Measurements from ENCODE around the gene FAM184B.
"Not testable (repeated sequence)": the region's sequence is repeated elsewhere in the genome, so short reads cannot be mapped to it uniquely, and the experiment has no call there.

The FAM184B gene

GRCh38 chr4:17682222-17682566 lies 99.2 kb downstream of the FAM184B start:
- no peak for DNase-seq (ENCODE audit: low read depth, low spot score)

- no peak for DNase-seq (ENCODE audit: low read depth, low spot score)
Measured at GRCh38 chr4:17681281-17682221, 99.9 kb downstream of the FAM184B start.

GRCh38 chr4:17680559-17681280 lies 100.7 kb downstream of the FAM184B start:
- DNase-seq (ENCODE audit: low read depth, low spot score): no peak

- no peak for DNase-seq (ENCODE audit: low read depth, low spot score)
Measured at GRCh38 chr4:17670423-17670822, 111.0 kb downstream of the FAM184B start.

GRCh38 chr4:17667653-17668201 lies 113.7 kb downstream of the FAM184B start:
- DNase-seq (ENCODE audit: low read depth, low spot score): no peak

- DNase-seq (ENCODE audit: low read depth, low spot score): no peak
Measured at GRCh38 chr4:17667253-17667652, 114.2 kb downstream of the FAM184B start.

GRCh38 chr4:17665852-17666251 lies 115.6 kb downstream of the FAM184B start:
- DNase-seq (ENCODE audit: low read depth, low spot score): no peak

GRCh38 chr4:17665346-17665745 lies 116.1 kb downstream of the FAM184B start:
- DNase-seq (ENCODE audit: low read depth, low spot score): no peak

GRCh38 chr4:17664755-17665154 lies 116.7 kb downstream of the FAM184B start:
- DNase-seq (ENCODE audit: low read depth, low spot score): no peak

GRCh38 chr4:17662694-17663093 lies 118.7 kb downstream of the FAM184B start:
- no peak for DNase-seq (ENCODE audit: low read depth, low spot score)

GRCh38 chr4:17659196-17659595 lies 122.2 kb downstream of the FAM184B start:
- not testable (repeated sequence) for DNase-seq (ENCODE audit: low read depth, low spot score)

GRCh38 chr4:17657849-17658248 lies 123.6 kb downstream of the FAM184B start:
- DNase-seq (ENCODE audit: low read depth, low spot score): no peak

- no peak for DNase-seq (ENCODE audit: low read depth, low spot score)
Measured at GRCh38 chr4:17657090-17657489, 124.3 kb downstream of the FAM184B start.

GRCh38 chr4:17654701-17655100 lies 126.7 kb downstream of the FAM184B start:
- no peak for DNase-seq (ENCODE audit: low read depth, low spot score)

GRCh38 chr4:17650406-17650805 lies 131.0 kb downstream of the FAM184B start:
- DNase-seq (ENCODE audit: low read depth, low spot score): no peak

GRCh38 chr4:17647927-17648326 lies 133.5 kb downstream of the FAM184B start:
- no peak for DNase-seq (ENCODE audit: low read depth, low spot score)

- no peak for DNase-seq (ENCODE audit: low read depth, low spot score)
Measured at GRCh38 chr4:17647176-17647806, 134.1 kb downstream of the FAM184B start.

GRCh38 chr4:17646693-17647092 lies 134.7 kb downstream of the FAM184B start:
- DNase-seq (ENCODE audit: low read depth, low spot score): no peak

GRCh38 chr4:17642398-17642783 lies 139.0 kb downstream of the FAM184B start:
- DNase-seq (ENCODE audit: low read depth, low spot score): no peak

- DNase-seq (ENCODE audit: low read depth, low spot score): no peak
Measured at GRCh38 chr4:17639136-17639535, 142.3 kb downstream of the FAM184B start.

- DNase-seq (ENCODE audit: low read depth, low spot score): no peak
Measured at GRCh38 chr4:17636696-17637622, 144.5 kb downstream of the FAM184B start.
